Nephron progenitor cell (in vitro differentiated cells): Measurements from ENCODE around the gene ST6GALNAC4.
A peak's percentile ranks its signal among the peaks of the same experiment; 100 is the strongest.

ENCODE experiments used
- DNase-seq: peaks from one replicate; pipeline ENCODE4 v3.0.0; 2021
- H3K27ac Mint-ChIP-seq: 2 replicates; pipeline ENCODE4 v1.8.0; 2021; ENCODE audit warnings: mild to moderate bottlenecking, moderate library complexity, mixed read lengths
- H3K27me3 Mint-ChIP-seq: 2 replicates; pipeline ENCODE4 v1.8.0; 2021; ENCODE audit warnings: mild to moderate bottlenecking, low read depth, mixed read lengths; ENCODE audit not compliant: poor library complexity
- H3K36me3 Mint-ChIP-seq: 2 replicates; pipeline ENCODE4 v1.8.0; 2021; ENCODE audit warnings: low read depth, mixed read lengths
- H3K4me1 Mint-ChIP-seq: 2 replicates; pipeline ENCODE4 v1.8.0; 2021; ENCODE audit warnings: mixed read lengths
- H3K4me3 Mint-ChIP-seq: 2 replicates; pipeline ENCODE4 v1.8.0; 2021; ENCODE audit warnings: mild to moderate bottlenecking, moderate library complexity, mixed read lengths
- H3K9me3 Mint-ChIP-seq: 2 replicates; pipeline ENCODE4 v1.8.0; 2021; ENCODE audit warnings: mild to moderate bottlenecking, moderate library complexity, mixed read lengths
- TF ChIP-seq, protein P1 (sequence below): fragments of 200-600 bp; sonication (generic); IDR thresholded peaks from 2 replicates; pipeline ENCODE4 v1.5.0; 2021; ENCODE audit warnings: antibody characterized with exemption

The ST6GALNAC4 gene

DNA sequence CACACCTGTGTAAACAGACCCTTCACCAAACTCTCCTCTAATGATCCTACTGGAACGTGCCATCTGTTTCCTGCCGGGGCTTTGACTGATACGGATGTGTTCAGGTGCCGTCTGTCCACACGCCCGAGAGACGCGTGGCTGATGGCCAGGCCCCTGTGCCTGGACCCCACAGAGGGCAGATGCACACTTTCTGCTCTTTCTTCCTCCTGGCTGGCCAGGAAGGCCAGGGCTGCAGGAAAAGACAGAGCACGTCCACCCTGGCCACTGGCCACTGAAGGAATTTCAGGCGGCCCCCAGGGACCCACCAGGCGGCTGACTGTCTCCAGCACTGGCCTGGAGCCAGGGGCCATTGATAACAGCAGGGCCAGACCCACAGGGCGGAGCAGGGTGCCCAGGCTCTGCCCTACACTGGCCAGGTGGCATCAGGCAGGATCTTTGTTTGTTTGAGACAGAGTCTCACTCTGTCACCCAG is 58.8 kb downstream of the ST6GALNAC4 start:
- no peak for DNase-seq
- Mint-ChIP-seq H3K4me3 (no peak overlapping the region), H3K27me3 (peaks cover 5% of the 10 kb centered on the region), H3K4me1 (peaks cover 63% of the 10 kb centered on the region), H3K9me3 (no peaks in the 10 kb centered on the region), H3K27ac (peak overlapping the region; percentile 97), H3K36me3 (no peaks in the 10 kb centered on the region)
- TF ChIP-seq, protein P1, sequence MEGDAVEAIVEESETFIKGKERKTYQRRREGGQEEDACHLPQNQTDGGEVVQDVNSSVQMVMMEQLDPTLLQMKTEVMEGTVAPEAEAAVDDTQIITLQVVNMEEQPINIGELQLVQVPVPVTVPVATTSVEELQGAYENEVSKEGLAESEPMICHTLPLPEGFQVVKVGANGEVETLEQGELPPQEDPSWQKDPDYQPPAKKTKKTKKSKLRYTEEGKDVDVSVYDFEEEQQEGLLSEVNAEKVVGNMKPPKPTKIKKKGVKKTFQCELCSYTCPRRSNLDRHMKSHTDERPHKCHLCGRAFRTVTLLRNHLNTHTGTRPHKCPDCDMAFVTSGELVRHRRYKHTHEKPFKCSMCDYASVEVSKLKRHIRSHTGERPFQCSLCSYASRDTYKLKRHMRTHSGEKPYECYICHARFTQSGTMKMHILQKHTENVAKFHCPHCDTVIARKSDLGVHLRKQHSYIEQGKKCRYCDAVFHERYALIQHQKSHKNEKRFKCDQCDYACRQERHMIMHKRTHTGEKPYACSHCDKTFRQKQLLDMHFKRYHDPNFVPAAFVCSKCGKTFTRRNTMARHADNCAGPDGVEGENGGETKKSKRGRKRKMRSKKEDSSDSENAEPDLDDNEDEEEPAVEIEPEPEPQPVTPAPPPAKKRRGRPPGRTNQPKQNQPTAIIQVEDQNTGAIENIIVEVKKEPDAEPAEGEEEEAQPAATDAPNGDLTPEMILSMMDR = no peak
